Measurements from ENCODE around the gene TIMM22.

The TIMM22 gene

GRCh38 chr17:962670-963069 is 34.3 kb upstream of the TIMM22 start:
- Histone ChIP-seq H3K79me1 (ENCODE audit: low read depth, low read length) (peaks cover 4% of the 10 kb centered on the region), H3K18ac (ENCODE audit: low read length) (no peak overlapping the region), H3K9me3 (replicated peaks in 1 of 2; ENCODE audit: control insufficient read depth in 2 of 2, insufficient read depth in 1 of 2, low read depth in 1 of 2, low read length in 2 of 2) (no peaks in the 10 kb centered on the region), H2BK120ac (ENCODE audit: low read depth, low read length) (no peak overlapping the region), H3K4me1 (ENCODE audit: control insufficient read depth in 2 of 2, insufficient read depth in 1 of 2, low read depth in 1 of 2, low read length in 2 of 2) (peaks cover 23 to 25% of the 10 kb centered on the region in 2 donors), H3K36me3 (replicated peaks in 1 of 2; ENCODE audit: control insufficient read depth in 2 of 2, insufficient read depth in 2 of 2, low read length in 2 of 2) (peaks cover 2 to 44% of the 10 kb centered on the region in 2 donors), H2BK12ac (ENCODE audit: low read length) (no peak overlapping the region), H3K9ac (ENCODE audit: low read depth, low read length, poor library complexity) (peak overlapping the region; percentile 46), H3K4me2 (ENCODE audit: insufficient read depth, low read length, poor library complexity, severe bottlenecking) (no peak overlapping the region), H3K14ac (ENCODE audit: low read length) (no peak overlapping the region), H2BK15ac (ENCODE audit: low read length) (no peak overlapping the region), H3K27ac (replicated peaks; ENCODE audit: low read length) (peak overlapping the region; percentile 88), H3K23ac (ENCODE audit: low read depth, low read length, poor library complexity) (no peak overlapping the region), H2AK5ac (ENCODE audit: low read depth, low read length) (no peak overlapping the region), H4K91ac (ENCODE audit: low read depth, low read length, poor library complexity) (no peak overlapping the region), H2AFZ (ENCODE audit: low read length) (no peak overlapping the region), H3K4me3 (ENCODE audit: low read length in 2 of 2) (no peak overlapping the region), H3K27me3 (ENCODE audit: control insufficient read depth in 3 of 3, insufficient read depth in 3 of 3, low read depth in 1 of 3, low read length in 3 of 3) (no peaks in the 10 kb centered on the region), H4K8ac (ENCODE audit: low read depth, low read length) (no peak overlapping the region), H3K4ac (ENCODE audit: low read length) (no peak overlapping the region), H2BK5ac (ENCODE audit: low read length) (no peak overlapping the region)
- no CpG with 5 or more reads among the region's 11 CpGs for WGBS, 2 donors (ENCODE audit: extremely low coverage in 2 of 2, insufficient read length in 2 of 2, insufficient replicate concordance in 1 of 2)
- DNase-seq (ENCODE audit: low spot score) = no peak

- Histone ChIP-seq H3K14ac (ENCODE audit: low read length) (no peak overlapping the region), H3K27me3 (ENCODE audit: control insufficient read depth in 3 of 3, insufficient read depth in 3 of 3, low read depth in 1 of 3, low read length in 3 of 3) (no peaks in the 10 kb centered on the region), H3K4me1 (ENCODE audit: control insufficient read depth in 2 of 2, insufficient read depth in 1 of 2, low read depth in 1 of 2, low read length in 2 of 2) (peaks cover 26 to 27% of the 10 kb centered on the region in 2 donors), H2AFZ (ENCODE audit: low read length) (no peak overlapping the region), H3K4ac (ENCODE audit: low read length) (no peak overlapping the region), H2BK5ac (ENCODE audit: low read length) (no peak overlapping the region), H2BK15ac (ENCODE audit: low read length) (no peak overlapping the region), H3K27ac (replicated peaks; ENCODE audit: low read length) (peak overlapping the region; percentile 76), H4K91ac (ENCODE audit: low read depth, low read length, poor library complexity) (no peak overlapping the region), H3K9me3 (replicated peaks in 1 of 2; ENCODE audit: control insufficient read depth in 2 of 2, insufficient read depth in 1 of 2, low read depth in 1 of 2, low read length in 2 of 2) (peaks cover 0 to 3% of the 10 kb centered on the region in 2 donors), H3K4me2 (ENCODE audit: insufficient read depth, low read length, poor library complexity, severe bottlenecking) (no peak overlapping the region), H3K36me3 (replicated peaks in 1 of 2; ENCODE audit: control insufficient read depth in 2 of 2, insufficient read depth in 2 of 2, low read length in 2 of 2) (peaks cover 4 to 51% of the 10 kb centered on the region in 2 donors), H3K23ac (ENCODE audit: low read depth, low read length, poor library complexity) (no peak overlapping the region), H3K4me3 (ENCODE audit: low read length in 2 of 2) (no peak overlapping the region), H3K9ac (ENCODE audit: low read depth, low read length, poor library complexity) (no peak overlapping the region), H2BK120ac (ENCODE audit: low read depth, low read length) (no peak overlapping the region), H3K18ac (ENCODE audit: low read length) (no peak overlapping the region), H2BK12ac (ENCODE audit: low read length) (no peak overlapping the region), H2AK5ac (ENCODE audit: low read depth, low read length) (no peak overlapping the region), H4K8ac (ENCODE audit: low read depth, low read length) (no peak overlapping the region), H3K79me1 (ENCODE audit: low read depth, low read length) (peaks cover 4% of the 10 kb centered on the region)
- DNase-seq (ENCODE audit: low spot score) = no peak
- WGBS, 2 donors (ENCODE audit: extremely low coverage in 2 of 2, insufficient read length in 2 of 2, insufficient replicate concordance in 1 of 2) = no CpG with 5 or more reads among the region's 14 CpGs
Observed at GRCh38 chr17:964876-965275, 32.1 kb upstream of the TIMM22 start.

GRCh38 chr17:965311-965989 is 31.5 kb upstream of the TIMM22 start:
- Histone ChIP-seq H2AK5ac (ENCODE audit: low read depth, low read length) (no peak overlapping the region), H3K27ac (replicated peaks; ENCODE audit: low read length) (peak overlapping the region; percentile 76), H2BK12ac (ENCODE audit: low read length) (no peak overlapping the region), H3K9me3 (replicated peaks in 1 of 2; ENCODE audit: control insufficient read depth in 2 of 2, insufficient read depth in 1 of 2, low read depth in 1 of 2, low read length in 2 of 2) (peaks cover 0 to 3% of the 10 kb centered on the region in 2 donors), H3K9ac (ENCODE audit: low read depth, low read length, poor library complexity) (no peak overlapping the region), H3K36me3 (replicated peaks in 1 of 2; ENCODE audit: control insufficient read depth in 2 of 2, insufficient read depth in 2 of 2, low read length in 2 of 2) (peaks cover 4 to 51% of the 10 kb centered on the region in 2 donors), H2AFZ (ENCODE audit: low read length) (no peak overlapping the region), H3K14ac (ENCODE audit: low read length) (no peak overlapping the region), H3K23ac (ENCODE audit: low read depth, low read length, poor library complexity) (no peak overlapping the region), H3K4me2 (ENCODE audit: insufficient read depth, low read length, poor library complexity, severe bottlenecking) (no peak overlapping the region), H3K4me3 (ENCODE audit: low read length in 2 of 2) (no peak overlapping the region), H2BK120ac (ENCODE audit: low read depth, low read length) (no peak overlapping the region), H3K4me1 (ENCODE audit: control insufficient read depth in 2 of 2, insufficient read depth in 1 of 2, low read depth in 1 of 2, low read length in 2 of 2) (peaks cover 30 to 33% of the 10 kb centered on the region in 2 donors), H3K4ac (ENCODE audit: low read length) (no peak overlapping the region), H2BK5ac (ENCODE audit: low read length) (no peak overlapping the region), H3K18ac (ENCODE audit: low read length) (no peak overlapping the region), H4K91ac (ENCODE audit: low read depth, low read length, poor library complexity) (no peak overlapping the region), H4K8ac (ENCODE audit: low read depth, low read length) (no peak overlapping the region), H3K27me3 (ENCODE audit: control insufficient read depth in 3 of 3, insufficient read depth in 3 of 3, low read depth in 1 of 3, low read length in 3 of 3) (no peaks in the 10 kb centered on the region), H3K79me1 (ENCODE audit: low read depth, low read length) (peaks cover 4% of the 10 kb centered on the region), H2BK15ac (ENCODE audit: low read length) (no peak overlapping the region)
- DNase-seq (ENCODE audit: low spot score) = no peak
- WGBS, 2 donors (ENCODE audit: extremely low coverage in 2 of 2, insufficient read length in 2 of 2, insufficient replicate concordance in 1 of 2) = no CpG with 5 or more reads among the region's 12 CpGs

GRCh38 chr17:967122-967521 is 29.8 kb upstream of the TIMM22 start:
- H2BK5ac ChIP-seq (ENCODE audit: low read length) = no peak overlapping the region
- H3K9ac ChIP-seq (ENCODE audit: low read depth, low read length, poor library complexity) = no peak overlapping the region
- H3K4me1 ChIP-seq (ENCODE audit: control insufficient read depth in 2 of 2, insufficient read depth in 1 of 2, low read depth in 1 of 2, low read length in 2 of 2) = peaks cover 30 to 32% of the 10 kb centered on the region in 2 donors
- H3K27me3 ChIP-seq (ENCODE audit: control insufficient read depth in 3 of 3, insufficient read depth in 3 of 3, low read depth in 1 of 3, low read length in 3 of 3) = no peaks in the 10 kb centered on the region
- no peak overlapping the region for H3K27ac ChIP-seq (replicated peaks; ENCODE audit: low read length)
- peaks cover 7% of the 10 kb centered on the region for H3K79me1 ChIP-seq (ENCODE audit: low read depth, low read length)
- H3K4ac ChIP-seq (ENCODE audit: low read length) = no peak overlapping the region
- H3K23ac ChIP-seq (ENCODE audit: low read depth, low read length, poor library complexity) = no peak overlapping the region
- no peak overlapping the region for H2AK5ac ChIP-seq (ENCODE audit: low read depth, low read length)
- DNase-seq (ENCODE audit: low spot score) = no peak
- no peak overlapping the region for H2BK120ac ChIP-seq (ENCODE audit: low read depth, low read length)
- no CpG with 5 or more reads among the region's 9 CpGs for WGBS, 2 donors (ENCODE audit: extremely low coverage in 2 of 2, insufficient read length in 2 of 2, insufficient replicate concordance in 1 of 2)
- no peak overlapping the region for H4K8ac ChIP-seq (ENCODE audit: low read depth, low read length)
- H3K9me3 ChIP-seq (replicated peaks in 1 of 2; ENCODE audit: control insufficient read depth in 2 of 2, insufficient read depth in 1 of 2, low read depth in 1 of 2, low read length in 2 of 2) = peaks cover 0 to 3% of the 10 kb centered on the region in 2 donors
- H3K18ac ChIP-seq (ENCODE audit: low read length) = peak overlapping the region; percentile 81
- no peak overlapping the region for H3K4me3 ChIP-seq (ENCODE audit: low read length in 2 of 2)
- H2BK12ac ChIP-seq (ENCODE audit: low read length) = no peak overlapping the region
- H2BK15ac ChIP-seq (ENCODE audit: low read length) = no peak overlapping the region
- peaks cover 4 to 57% of the 10 kb centered on the region in 2 donors for H3K36me3 ChIP-seq (replicated peaks in 1 of 2; ENCODE audit: control insufficient read depth in 2 of 2, insufficient read depth in 2 of 2, low read length in 2 of 2)
- no peak overlapping the region for H3K4me2 ChIP-seq (ENCODE audit: insufficient read depth, low read length, poor library complexity, severe bottlenecking)
- no peak overlapping the region for H4K91ac ChIP-seq (ENCODE audit: low read depth, low read length, poor library complexity)
- no peak overlapping the region for H2AFZ ChIP-seq (ENCODE audit: low read length)
- H3K14ac ChIP-seq (ENCODE audit: low read length) = no peak overlapping the region

Measured in neuronal stem cell (in vitro differentiated cells).